Suprapubic skin (tissue), 4 donors: Measurements from ENCODE around the gene MMP21. TPM values are rescaled to one million over a fixed set of nuclear protein-coding genes. Genes with fewer than 3 reads are reported as not detected.

Experiments
- DNase-seq, 2 donors: peaks; one replicate each; pipeline ENCODE4 v3.0.0-alpha.2; 2019; ENCODE audit warnings: low spot score in 2 of 2
- H3K27ac ChIP-seq: fragments of 200-600 bp; sonication (generic); one replicate; pipeline ENCODE4 v1.5.1; 2019
- H3K27me3 ChIP-seq: fragments of 200-600 bp; sonication (generic); one replicate; pipeline ENCODE4 v1.5.1; 2019
- H3K36me3 ChIP-seq: fragments of 200-600 bp; sonication (generic); one replicate; pipeline ENCODE4 v1.5.1; 2019
- H3K4me1 ChIP-seq: fragments of 200-600 bp; sonication (generic); one replicate; pipeline ENCODE4 v1.5.1; 2019
- H3K4me3 ChIP-seq: fragments of 200-600 bp; sonication (generic); one replicate; pipeline ENCODE4 v1.5.1; 2019; ENCODE audit warnings: mild to moderate bottlenecking
- H3K9me3 ChIP-seq: fragments of 200-600 bp; sonication (generic); one replicate; pipeline ENCODE4 v1.5.1; 2019
- EP300 ChIP-seq: sonication (generic); formaldehyde crosslinking; IDR thresholded peaks from one replicate; pipeline ENCODE4 v1.6.1; 2017; ENCODE audit warnings: antibody characterized with exemption
- POLR2A ChIP-seq, 2 donors: fragments of 450-650 bp; IDR thresholded peaks; one replicate each; pipeline ENCODE4 v1.6.1; 2017; ENCODE audit warnings: antibody characterized with exemption in 2 of 2, mild to moderate bottlenecking in 2 of 2, moderate library complexity in 2 of 2
- POLR2AphosphoS5 ChIP-seq, 3 donors: sonication (generic); formaldehyde crosslinking; IDR thresholded peaks; one replicate each; pipeline ENCODE4 v1.6.1; 2017; ENCODE audit warnings: antibody characterized with exemption in 3 of 3
- WGBS: methylation state at CpG from one replicate; pipeline ENCODE4 v1.1.5; 2018; 5-methylcytosine and 5-hydroxymethylcytosine counted together
- total RNA-seq, 4 donors: library from RNA; depleted of rRNA; stranded (reverse); fragments of >200 nt; gene quantifications; one replicate each; pipeline ENCODE4 v1.1.0, GENCODE V29; 2016
- TF ChIP-seq, protein P1 (sequence below), 2 donors: fragments of 200-600 bp in 1 of 2; fragments of 450-650 bp in 1 of 2; sonication (generic) in 1 of 2; IDR thresholded peaks; one replicate each; pipeline ENCODE4 v1.5.1; 2016 to 2019; ENCODE audit warnings: antibody characterized with exemption in 2 of 2, mild to moderate bottlenecking in 1 of 2, moderate library complexity in 1 of 2

MMP21 gene
- total RNA-seq, 4 donors from 2014 or later, result 0.23 to 0.48 TPM; not detected in 2

DNA sequence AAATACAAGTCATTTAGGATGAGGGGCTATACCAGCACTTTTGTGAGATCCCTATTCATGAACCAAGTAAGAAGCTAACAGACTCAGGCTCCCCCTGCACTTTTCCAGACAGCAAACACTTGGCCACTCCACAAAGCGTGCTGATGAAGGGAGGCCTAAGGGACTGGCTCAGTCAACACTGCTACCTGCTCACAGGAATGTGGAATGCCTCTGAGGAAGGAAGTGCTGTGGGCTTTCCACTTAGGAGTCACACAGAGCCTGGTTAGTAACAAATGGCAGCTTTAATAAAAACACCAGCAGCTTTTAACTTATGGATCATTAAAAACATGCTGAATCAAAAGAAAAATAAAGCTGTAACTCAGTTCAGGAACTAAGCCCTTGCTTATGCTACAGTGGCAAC, 32.4 kb upstream of the MMP21 start:
- Histone ChIP-seq H3K4me1 (no peaks in the 10 kb centered on the region), H3K27me3 (no peaks in the 10 kb centered on the region), H3K9me3 (no peaks in the 10 kb centered on the region), H3K36me3 (peaks cover 66% of the 10 kb centered on the region), H3K4me3 (no peak overlapping the region), H3K27ac (no peak overlapping the region)
- 100% methylated on average over 1 of the region's 1 CpG for WGBS
- TF ChIP-seq POLR2A (IDR thresholded peaks at IDR 0.05) (no peak), EP300 (no peak), POLR2AphosphoS5 (IDR thresholded peaks at IDR 0.05) (no peak)
- TF ChIP-seq, protein P1, sequence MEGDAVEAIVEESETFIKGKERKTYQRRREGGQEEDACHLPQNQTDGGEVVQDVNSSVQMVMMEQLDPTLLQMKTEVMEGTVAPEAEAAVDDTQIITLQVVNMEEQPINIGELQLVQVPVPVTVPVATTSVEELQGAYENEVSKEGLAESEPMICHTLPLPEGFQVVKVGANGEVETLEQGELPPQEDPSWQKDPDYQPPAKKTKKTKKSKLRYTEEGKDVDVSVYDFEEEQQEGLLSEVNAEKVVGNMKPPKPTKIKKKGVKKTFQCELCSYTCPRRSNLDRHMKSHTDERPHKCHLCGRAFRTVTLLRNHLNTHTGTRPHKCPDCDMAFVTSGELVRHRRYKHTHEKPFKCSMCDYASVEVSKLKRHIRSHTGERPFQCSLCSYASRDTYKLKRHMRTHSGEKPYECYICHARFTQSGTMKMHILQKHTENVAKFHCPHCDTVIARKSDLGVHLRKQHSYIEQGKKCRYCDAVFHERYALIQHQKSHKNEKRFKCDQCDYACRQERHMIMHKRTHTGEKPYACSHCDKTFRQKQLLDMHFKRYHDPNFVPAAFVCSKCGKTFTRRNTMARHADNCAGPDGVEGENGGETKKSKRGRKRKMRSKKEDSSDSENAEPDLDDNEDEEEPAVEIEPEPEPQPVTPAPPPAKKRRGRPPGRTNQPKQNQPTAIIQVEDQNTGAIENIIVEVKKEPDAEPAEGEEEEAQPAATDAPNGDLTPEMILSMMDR (IDR thresholded peaks at IDR 0.05), result no peak
- no peak for DNase-seq

DNA sequence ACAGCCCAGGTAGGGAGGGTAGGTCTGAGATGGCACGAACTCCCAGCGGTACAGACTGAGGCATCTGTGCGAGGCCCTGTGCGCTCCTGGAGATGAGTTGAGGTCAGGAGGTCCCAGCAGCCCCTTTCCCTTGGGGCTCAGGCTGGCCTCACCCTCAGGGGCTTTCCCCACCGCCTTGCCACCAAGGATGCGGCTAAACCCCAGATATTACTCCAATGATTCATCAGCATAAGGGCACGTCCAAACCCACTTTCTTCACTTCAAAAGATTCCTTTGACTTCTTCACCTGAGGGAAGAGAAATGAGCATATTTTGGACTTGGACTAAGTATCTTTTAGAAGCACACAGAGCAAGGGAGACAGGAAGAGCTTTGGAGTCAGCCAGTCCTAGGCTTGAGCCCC, 27.1 kb upstream of the MMP21 start:
- TF ChIP-seq POLR2A (IDR thresholded peaks at IDR 0.05) (no peak), EP300 (no peak)
- TF ChIP-seq, protein P1 (IDR thresholded peaks at IDR 0.05), result no peak
- DNase-seq, result no peak
- WGBS, result 88% methylated on average over 7 of the region's 7 CpGs
- Histone ChIP-seq H3K4me3 (no peak overlapping the region), H3K4me1 (no peaks in the 10 kb centered on the region), H3K27me3 (no peaks in the 10 kb centered on the region), H3K27ac (no peak overlapping the region), H3K9me3 (no peaks in the 10 kb centered on the region), H3K36me3 (peaks cover 61% of the 10 kb centered on the region)

DNA sequence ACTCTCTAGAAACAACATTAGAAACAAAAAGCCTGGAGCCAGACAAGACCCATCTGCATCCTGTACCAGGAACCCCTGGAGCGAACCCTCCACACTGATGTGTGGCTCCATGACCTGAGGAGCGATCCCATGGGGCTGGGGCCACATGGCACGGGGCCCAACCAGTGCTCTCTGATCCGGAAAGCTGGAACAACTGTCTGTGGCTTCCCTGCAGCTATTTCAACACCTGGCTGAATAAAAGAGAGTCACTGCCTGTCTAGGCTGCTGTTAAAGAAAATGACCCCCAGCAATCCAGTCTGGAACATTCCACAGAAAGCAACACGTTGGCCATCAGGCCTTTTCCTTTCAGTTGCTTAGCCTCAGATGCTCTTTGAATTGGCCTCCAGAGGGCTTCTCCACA, 26.5 kb upstream of the MMP21 start:
- no peak overlapping the region for H3K4me3 ChIP-seq
- no peaks in the 10 kb centered on the region for H3K27me3 ChIP-seq
- no peak for DNase-seq
- no peak overlapping the region for H3K27ac ChIP-seq
- no peak for TF ChIP-seq POLR2A (IDR thresholded peaks at IDR 0.05)
- WGBS, result 81% methylated on average over 5 of the region's 5 CpGs
- peaks cover 62% of the 10 kb centered on the region for H3K36me3 ChIP-seq
- H3K4me1 ChIP-seq, result no peaks in the 10 kb centered on the region
- no peaks in the 10 kb centered on the region for H3K9me3 ChIP-seq

DNA sequence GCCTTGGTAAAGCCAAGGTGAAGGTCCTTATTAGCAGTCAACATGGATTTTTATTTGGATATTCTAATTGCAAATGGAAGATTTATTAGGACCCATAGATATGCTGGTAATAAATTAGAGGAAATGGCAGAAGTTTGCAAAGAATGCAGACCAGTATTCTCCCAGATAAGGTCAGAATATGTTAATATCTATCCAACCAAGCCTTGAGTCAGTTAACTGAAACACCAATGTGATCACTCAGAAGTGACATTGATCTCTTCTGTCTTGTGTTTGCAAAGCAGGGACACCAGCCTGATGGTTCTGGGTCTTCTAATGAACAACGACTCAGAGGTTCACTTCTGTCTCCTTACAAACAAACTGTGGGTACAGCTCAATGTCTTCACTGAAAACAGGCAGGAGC, 26.0 kb upstream of the MMP21 start:
- no peaks in the 10 kb centered on the region for H3K9me3 ChIP-seq
- no peaks in the 10 kb centered on the region for H3K4me1 ChIP-seq
- WGBS, result 81% methylated on average over 1 of the region's 1 CpG
- TF ChIP-seq, protein P1 (IDR thresholded peaks at IDR 0.05), result no peak
- TF ChIP-seq EP300 (no peak), POLR2AphosphoS5 (IDR thresholded peaks at IDR 0.05) (no peak), POLR2A (IDR thresholded peaks at IDR 0.05) (no peak)
- no peak overlapping the region for H3K27ac ChIP-seq
- no peaks in the 10 kb centered on the region for H3K27me3 ChIP-seq
- no peak for DNase-seq
- no peak overlapping the region for H3K4me3 ChIP-seq
- peaks cover 59% of the 10 kb centered on the region for H3K36me3 ChIP-seq

DNA sequence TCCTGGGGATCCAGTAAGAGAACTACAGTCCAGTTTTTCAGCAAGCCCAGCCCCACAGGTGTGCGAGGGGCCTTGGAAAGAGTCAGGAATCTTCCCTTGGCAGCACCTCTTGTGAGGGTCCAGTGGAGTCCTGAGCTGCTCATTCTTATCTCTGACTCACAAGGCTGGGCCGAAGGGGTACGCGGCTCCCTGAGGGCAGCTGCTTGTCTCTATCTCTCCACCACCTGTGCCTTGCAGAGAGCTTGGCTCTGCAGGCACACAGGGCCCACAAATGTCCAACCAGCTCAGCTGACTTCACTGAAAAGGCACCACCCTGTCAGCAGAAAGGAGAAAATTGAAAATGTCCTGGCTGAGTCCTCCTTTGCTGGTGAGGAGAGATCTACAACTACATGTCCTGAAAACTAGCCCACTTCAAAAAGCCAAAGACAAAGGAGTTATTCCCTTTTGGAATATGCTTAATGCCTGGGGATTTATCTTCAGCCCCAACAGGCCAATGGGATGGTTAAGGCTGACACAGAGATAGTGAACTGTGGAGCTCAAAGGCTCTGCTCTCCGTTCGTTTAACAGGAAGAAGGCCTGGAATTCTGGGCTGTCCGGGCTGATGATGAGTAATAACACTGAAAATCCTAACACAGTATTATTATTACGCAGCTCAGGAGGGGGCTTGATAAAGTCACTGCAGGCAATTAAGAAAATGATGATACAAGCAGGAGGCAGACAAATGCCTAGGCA, 24.0 kb upstream of the MMP21 start:
- no peak overlapping the region for H3K27ac ChIP-seq
- H3K27me3 ChIP-seq, result no peaks in the 10 kb centered on the region
- no peak for DNase-seq
- H3K4me3 ChIP-seq, result no peak overlapping the region
- H3K4me1 ChIP-seq, result no peaks in the 10 kb centered on the region
- H3K9me3 ChIP-seq, result no peaks in the 10 kb centered on the region
- 89% methylated on average over 6 of the region's 8 CpGs for WGBS
- TF ChIP-seq, protein P1 (IDR thresholded peaks at IDR 0.05), result no peak
- TF ChIP-seq EP300 (no peak), POLR2AphosphoS5 (IDR thresholded peaks at IDR 0.05) (no peak), POLR2A (IDR thresholded peaks at IDR 0.05) (no peak)
- peaks cover 59% of the 10 kb centered on the region for H3K36me3 ChIP-seq
